ENCODE measurements around the gene TPR. TPM values are rescaled to one million over a fixed set of nuclear protein-coding genes. Genes with fewer than 3 reads are reported as not detected.

TPR gene
- total RNA-seq, 4 donors from 2014 or later = 47.3 to 81.3 (median 49.6) TPM

DNA sequence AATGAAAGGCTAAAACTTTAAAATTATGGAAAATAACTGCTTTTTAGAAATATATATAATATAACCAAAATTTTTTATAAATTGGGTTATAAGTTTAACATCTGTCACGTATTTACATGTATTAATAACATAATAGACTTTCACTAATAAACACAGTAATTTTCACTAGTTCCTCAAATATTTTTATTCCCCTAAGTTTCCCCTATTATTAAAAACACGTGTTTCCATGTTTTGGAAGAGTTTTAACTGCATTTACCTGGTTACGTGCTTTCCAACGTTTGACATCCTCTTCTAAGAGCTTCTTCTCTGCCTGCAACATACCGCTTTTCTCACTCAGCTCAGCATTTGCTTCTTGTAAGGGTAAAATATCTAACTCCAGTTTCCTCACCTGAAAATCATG lies 34.3 kb downstream of the TPR start:
- H3K27ac ChIP-seq = no peak overlapping the region
- no peak overlapping the region for H3K4me3 ChIP-seq
- intact Hi-C loops (cut with DNase I) = no loop called here
- TF ChIP-seq POLR2A (IDR thresholded peaks at IDR 0.05) = no peak
- TF ChIP-seq, protein P1, sequence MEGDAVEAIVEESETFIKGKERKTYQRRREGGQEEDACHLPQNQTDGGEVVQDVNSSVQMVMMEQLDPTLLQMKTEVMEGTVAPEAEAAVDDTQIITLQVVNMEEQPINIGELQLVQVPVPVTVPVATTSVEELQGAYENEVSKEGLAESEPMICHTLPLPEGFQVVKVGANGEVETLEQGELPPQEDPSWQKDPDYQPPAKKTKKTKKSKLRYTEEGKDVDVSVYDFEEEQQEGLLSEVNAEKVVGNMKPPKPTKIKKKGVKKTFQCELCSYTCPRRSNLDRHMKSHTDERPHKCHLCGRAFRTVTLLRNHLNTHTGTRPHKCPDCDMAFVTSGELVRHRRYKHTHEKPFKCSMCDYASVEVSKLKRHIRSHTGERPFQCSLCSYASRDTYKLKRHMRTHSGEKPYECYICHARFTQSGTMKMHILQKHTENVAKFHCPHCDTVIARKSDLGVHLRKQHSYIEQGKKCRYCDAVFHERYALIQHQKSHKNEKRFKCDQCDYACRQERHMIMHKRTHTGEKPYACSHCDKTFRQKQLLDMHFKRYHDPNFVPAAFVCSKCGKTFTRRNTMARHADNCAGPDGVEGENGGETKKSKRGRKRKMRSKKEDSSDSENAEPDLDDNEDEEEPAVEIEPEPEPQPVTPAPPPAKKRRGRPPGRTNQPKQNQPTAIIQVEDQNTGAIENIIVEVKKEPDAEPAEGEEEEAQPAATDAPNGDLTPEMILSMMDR (IDR thresholded peaks at IDR 0.05) = no peak
- no peaks in the 10 kb centered on the region for H3K4me1 ChIP-seq
- no peak for DNase-seq
- H3K27me3 ChIP-seq = no peaks in the 10 kb centered on the region
- peaks cover 7 to 100% (median 37%) of the 10 kb centered on the region in 3 donors for H3K36me3 ChIP-seq
- no peaks in the 10 kb centered on the region for H3K9me3 ChIP-seq
- 95% methylated on average over 5 of the region's 5 CpGs for WGBS, 2 donors

DNA sequence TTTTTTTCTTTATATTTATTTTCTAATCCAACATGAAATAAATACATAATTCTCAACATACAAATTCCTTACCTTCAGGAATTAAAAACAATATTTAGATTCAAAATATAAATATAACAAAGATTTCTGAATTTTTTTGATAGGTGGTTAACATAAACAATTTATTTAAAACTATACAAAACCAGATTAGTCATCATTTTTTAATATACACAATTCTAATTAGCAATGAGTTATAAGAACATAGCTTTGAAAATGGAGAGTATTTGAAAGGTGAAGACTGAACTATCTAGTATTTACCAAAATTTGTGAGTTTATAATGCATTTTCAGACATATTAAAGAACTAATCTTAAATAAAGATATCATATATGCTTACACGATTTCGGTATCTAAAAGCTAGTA lies 37.5 kb downstream of the TPR start:
- intact Hi-C loops (cut with DNase I) = no loop called here
- H3K4me1 ChIP-seq = no peaks in the 10 kb centered on the region
- H3K27me3 ChIP-seq = no peaks in the 10 kb centered on the region
- H3K9me3 ChIP-seq = no peaks in the 10 kb centered on the region
- no peak overlapping the region for H3K27ac ChIP-seq
- H3K4me3 ChIP-seq = no peak overlapping the region
- TF ChIP-seq POLR2A (IDR thresholded peaks at IDR 0.05) = no peak
- TF ChIP-seq, protein P1 (IDR thresholded peaks at IDR 0.05) = no peak
- peaks cover 7 to 100% (median 49%) of the 10 kb centered on the region in 3 donors for H3K36me3 ChIP-seq
- no peak for DNase-seq
- 96 to 98% methylated on average over 2 of the region's 2 CpGs for WGBS, 2 donors

DNA sequence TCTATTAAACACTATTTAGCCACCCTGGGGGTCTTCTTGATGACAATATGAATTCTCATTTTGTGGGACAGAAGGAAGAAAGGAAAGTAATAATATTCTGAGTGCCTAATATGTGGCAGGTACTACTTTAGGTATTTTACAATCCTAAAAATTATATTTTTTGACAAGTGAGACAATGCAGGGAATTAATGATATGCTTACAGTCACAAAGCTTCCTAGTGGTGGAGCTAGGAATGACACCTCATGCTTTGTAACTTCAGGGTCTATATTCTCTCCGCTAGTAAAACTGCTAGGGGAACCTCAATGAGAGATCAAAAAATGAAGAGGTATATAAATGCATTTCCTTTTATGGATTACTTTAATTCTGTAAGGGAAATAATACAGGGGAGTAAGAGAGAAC lies 44.3 kb downstream of the TPR start:
- intact Hi-C loops (cut with DNase I) = no loop called here
- DNase-seq = no peak
- Histone ChIP-seq H3K36me3 (peaks cover 8 to 96% (median 28%) of the 10 kb centered on the region in 3 donors), H3K4me1 (no peaks in the 10 kb centered on the region), H3K27me3 (no peaks in the 10 kb centered on the region), H3K4me3 (no peak overlapping the region), H3K9me3 (no peaks in the 10 kb centered on the region), H3K27ac (no peak overlapping the region)
- TF ChIP-seq POLR2A (IDR thresholded peaks at IDR 0.05) = no peak
- TF ChIP-seq, protein P1 (IDR thresholded peaks at IDR 0.05) = peak in 2 of 6 experiments; percentile 4 to 14
- 92% methylated on average over 1 of the region's 1 CpG for WGBS, 2 donors

DNA sequence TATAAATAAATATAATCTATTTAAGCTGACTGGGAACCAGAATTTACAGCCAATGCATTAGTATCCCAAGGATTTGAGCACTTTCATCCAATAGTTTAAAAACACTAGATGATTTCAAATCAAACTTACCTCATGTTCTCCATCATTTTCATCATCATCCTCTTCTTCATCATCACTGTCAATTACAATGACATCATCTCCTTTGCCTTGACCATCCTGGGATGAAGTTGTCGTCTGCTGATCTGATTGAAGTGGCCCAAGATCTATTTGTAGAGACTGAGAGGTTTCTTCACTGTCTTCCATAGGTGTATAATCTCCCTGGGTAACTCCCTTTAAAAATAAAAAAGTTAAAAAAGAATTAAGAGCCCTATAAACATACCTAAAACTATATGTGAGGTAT lies 47.7 kb downstream of the TPR start:
- 100% methylated on average over 1 of the region's 1 CpG for WGBS, 2 donors
- Histone ChIP-seq H3K27me3 (no peaks in the 10 kb centered on the region), H3K27ac (no peak overlapping the region), H3K36me3 (peaks cover 11 to 96% (median 12%) of the 10 kb centered on the region in 3 donors), H3K9me3 (no peaks in the 10 kb centered on the region), H3K4me3 (no peak overlapping the region), H3K4me1 (no peaks in the 10 kb centered on the region)
- no peak for DNase-seq
- TF ChIP-seq, protein P1 (IDR thresholded peaks at IDR 0.05) = no peak
- TF ChIP-seq POLR2A (IDR thresholded peaks at IDR 0.05) = no peak
- intact Hi-C loops (cut with DNase I) = no loop called here

DNA sequence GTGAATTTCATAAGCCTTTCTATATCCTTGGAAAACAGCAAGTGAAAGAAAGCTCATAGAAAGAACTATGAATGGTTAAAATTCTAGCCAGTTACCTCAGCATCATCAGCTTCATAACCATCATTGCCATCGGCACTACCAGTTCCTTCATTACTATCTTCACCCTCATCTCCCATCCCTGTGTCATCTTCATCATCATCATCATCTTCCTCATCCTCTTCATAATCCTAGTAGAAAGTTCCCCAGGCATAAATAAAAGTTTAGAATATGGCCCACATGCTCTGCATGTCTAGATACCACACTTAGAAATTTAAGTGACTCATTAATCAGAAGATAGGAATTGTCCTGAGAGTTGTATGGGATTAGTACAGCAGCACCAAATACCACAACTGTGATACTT lies 49.0 kb downstream of the TPR start:
- Histone ChIP-seq H3K4me1 (no peaks in the 10 kb centered on the region), H3K9me3 (no peaks in the 10 kb centered on the region), H3K27me3 (no peaks in the 10 kb centered on the region), H3K4me3 (no peak overlapping the region), H3K27ac (no peak overlapping the region), H3K36me3 (peaks cover 14 to 96% (median 21%) of the 10 kb centered on the region in 3 donors)
- TF ChIP-seq POLR2A (IDR thresholded peaks at IDR 0.05) = no peak
- TF ChIP-seq, protein P1 (IDR thresholded peaks at IDR 0.05) = no peak
- intact Hi-C loops (cut with DNase I) = no loop called here
- DNase-seq = no peak
- 91 to 95% methylated on average over 1 of the region's 1 CpG for WGBS, 2 donors
